Lung (tissue), 12 donors: Measurements from ENCODE around the gene OAS2. TPM values are rescaled to one million over a fixed set of nuclear protein-coding genes. Genes with fewer than 3 reads are reported as not detected.

Experiments used
- ATAC-seq: fragments of 200-7000 bp; cut with Tn5 transposase; one replicate; pipeline ENCODE4 v1.9.1; 2020; ENCODE audit warnings: moderate number of reproducible peaks; ENCODE audit not compliant: insufficient read depth, low FRiP score
- DNase-seq, 3 donors: peaks; one replicate each; pipeline ENCODE4 v3.0.0-alpha.2; 2013 to 2017
- H3K27ac ChIP-seq, 2 donors: one replicate each; pipeline ENCODE4 v1.5.1; 2013; ENCODE audit warnings: mild to moderate bottlenecking in 2 of 2, moderate library complexity in 2 of 2, control low read depth in 1 of 2, inconsistent platforms in 1 of 2, low read depth in 1 of 2, low read length in 1 of 2
- H3K27me3 ChIP-seq, 3 donors: one replicate each; pipeline ENCODE4 v1.5.1; 2013; ENCODE audit warnings: low read length in 2 of 3; ENCODE audit not compliant: control insufficient read depth in 3 of 3, insufficient read depth in 3 of 3
- H3K36me3 ChIP-seq, 4 donors: one replicate each; pipeline ENCODE4 v1.5.1; 2013; ENCODE audit warnings: low read length in 4 of 4, mild to moderate bottlenecking in 1 of 4, moderate library complexity in 1 of 4; ENCODE audit not compliant: control insufficient read depth in 4 of 4, insufficient read depth in 4 of 4
- H3K4me1 ChIP-seq, 5 donors: one replicate each; pipeline ENCODE4 v1.5.1; 2013; ENCODE audit warnings: low read length in 5 of 5, mild to moderate bottlenecking in 2 of 5, moderate library complexity in 1 of 5; ENCODE audit not compliant: control insufficient read depth in 5 of 5, insufficient read depth in 5 of 5
- H3K4me3 ChIP-seq: one replicate; pipeline ENCODE4 v1.5.1; 2013; ENCODE audit warnings: mild to moderate bottlenecking, control low read depth, moderate library complexity
- H3K9ac ChIP-seq, 2 donors: one replicate each; pipeline ENCODE4 v1.5.1; 2013; ENCODE audit warnings: low read length in 2 of 2, control low read depth in 1 of 2; ENCODE audit not compliant: insufficient read depth in 1 of 2
- H3K9me3 ChIP-seq, 4 donors: one replicate each; pipeline ENCODE4 v1.5.1; 2013; ENCODE audit warnings: low read length in 3 of 4, mild to moderate bottlenecking in 1 of 4, moderate library complexity in 1 of 4; ENCODE audit not compliant: control insufficient read depth in 4 of 4, insufficient read depth in 3 of 4
- WGBS, 2 donors: extraction: QIAGEN DNeasy Blood & Tissue Kit; methylation state at CpG; one replicate each; pipeline ENCODE4 v1.1.7; 2013; 5-methylcytosine and 5-hydroxymethylcytosine counted together
- polyA plus RNA-seq, 2 donors: library from polyadenylated mRNA; stranded (reverse); fragments of 200-250 nt; gene quantifications; one replicate each; pipeline ENCODE4 v1.2.1, GENCODE V29; 2013
- total RNA-seq, 2 donors: library from RNA; depleted of rRNA in 1 of 2; stranded (reverse); fragments of >200 nt in 1 of 2; gene quantifications; one replicate each; pipeline ENCODE4 v1.2.1, GENCODE V29; 2014 to 2021
- TF ChIP-seq, protein P1 (sequence below): IDR thresholded peaks from 2 replicates; pipeline ENCODE4 v1.5.1; 2012; ENCODE audit warnings: mild to moderate bottlenecking; ENCODE audit errors: control extremely low read depth, extremely low read depth
- donor health status: control.
- donor health status: control.
- donor health status: Bipolar disorder and iron deficiency.
- donor health status: healthy.
- donor health status: DM: yes; HTN: yes; CAD: no.

OAS2 gene
- total and polyA plus RNA-seq, 4 donors = 9.8 to 25.9 (median 16.1) TPM

DNA sequence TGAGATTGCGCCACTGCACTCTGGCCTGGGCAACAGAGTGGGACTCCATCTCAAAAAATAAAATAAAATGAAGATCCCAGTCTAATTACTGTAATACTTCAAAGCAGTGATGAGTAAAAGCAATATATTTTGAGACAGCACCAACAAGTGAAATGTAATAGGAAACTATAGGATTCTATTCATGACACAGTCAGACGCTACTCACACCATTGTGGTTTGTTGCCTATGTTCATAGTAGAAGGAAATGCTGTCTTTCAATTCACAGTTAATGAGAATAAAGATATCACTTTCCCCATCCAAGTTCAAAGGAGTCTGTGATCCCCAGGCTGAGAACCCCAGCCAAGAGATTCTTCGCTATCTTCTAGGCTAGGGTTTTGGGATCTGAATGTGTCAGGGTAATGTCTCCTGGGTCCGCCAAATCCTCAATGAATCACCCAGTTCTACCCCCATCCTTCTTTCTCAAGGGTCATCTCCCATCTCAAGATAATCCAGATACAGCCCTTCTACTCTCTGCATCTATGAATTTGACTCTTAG is 61.7 kb downstream of the OAS2 start:
- Histone ChIP-seq H3K4me3 (no peak overlapping the region), H3K9me3 (peaks cover 0 to 2% (median 0%) of the 10 kb centered on the region in 4 donors), H3K4me1 (peaks cover 0 to 2% (median 0%) of the 10 kb centered on the region in 5 donors), H3K9ac (no peak overlapping the region), H3K27me3 (peaks cover 0 to 3% (median 0%) of the 10 kb centered on the region in 3 donors), H3K27ac (peak overlapping the region in 1 of 2 donors; percentile 45), H3K36me3 (no peaks in the 10 kb centered on the region)
- DNase-seq (no peak), ATAC-seq (no peak)
- WGBS, 2 donors = 63 to 70% methylated on average over 4 of the region's 4 CpGs
- TF ChIP-seq, protein P1, sequence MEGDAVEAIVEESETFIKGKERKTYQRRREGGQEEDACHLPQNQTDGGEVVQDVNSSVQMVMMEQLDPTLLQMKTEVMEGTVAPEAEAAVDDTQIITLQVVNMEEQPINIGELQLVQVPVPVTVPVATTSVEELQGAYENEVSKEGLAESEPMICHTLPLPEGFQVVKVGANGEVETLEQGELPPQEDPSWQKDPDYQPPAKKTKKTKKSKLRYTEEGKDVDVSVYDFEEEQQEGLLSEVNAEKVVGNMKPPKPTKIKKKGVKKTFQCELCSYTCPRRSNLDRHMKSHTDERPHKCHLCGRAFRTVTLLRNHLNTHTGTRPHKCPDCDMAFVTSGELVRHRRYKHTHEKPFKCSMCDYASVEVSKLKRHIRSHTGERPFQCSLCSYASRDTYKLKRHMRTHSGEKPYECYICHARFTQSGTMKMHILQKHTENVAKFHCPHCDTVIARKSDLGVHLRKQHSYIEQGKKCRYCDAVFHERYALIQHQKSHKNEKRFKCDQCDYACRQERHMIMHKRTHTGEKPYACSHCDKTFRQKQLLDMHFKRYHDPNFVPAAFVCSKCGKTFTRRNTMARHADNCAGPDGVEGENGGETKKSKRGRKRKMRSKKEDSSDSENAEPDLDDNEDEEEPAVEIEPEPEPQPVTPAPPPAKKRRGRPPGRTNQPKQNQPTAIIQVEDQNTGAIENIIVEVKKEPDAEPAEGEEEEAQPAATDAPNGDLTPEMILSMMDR = no peak

DNA sequence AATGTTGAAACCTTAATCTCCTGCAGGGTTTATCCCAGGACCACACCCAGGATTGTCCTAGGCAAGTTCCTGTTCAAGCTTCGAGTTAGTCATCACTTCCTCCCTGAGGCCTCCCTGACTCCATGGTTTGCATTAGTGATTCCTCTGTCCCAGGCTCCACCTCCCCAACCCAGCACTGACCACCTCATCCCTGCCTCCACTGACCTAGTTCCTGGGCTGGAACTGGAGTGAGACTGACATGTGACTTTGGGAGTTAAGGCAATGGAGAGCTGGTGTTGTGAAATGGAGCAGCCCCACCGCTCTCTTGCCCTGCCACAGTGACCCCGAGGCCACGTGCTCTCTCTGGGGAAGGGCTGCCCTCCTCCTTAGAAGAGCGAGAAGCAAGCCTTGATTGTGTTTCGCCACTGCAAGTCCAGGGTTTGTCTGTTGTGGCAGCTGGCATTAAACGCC is 62.4 kb downstream of the OAS2 start:
- TF ChIP-seq, protein P1 = no peak

DNA sequence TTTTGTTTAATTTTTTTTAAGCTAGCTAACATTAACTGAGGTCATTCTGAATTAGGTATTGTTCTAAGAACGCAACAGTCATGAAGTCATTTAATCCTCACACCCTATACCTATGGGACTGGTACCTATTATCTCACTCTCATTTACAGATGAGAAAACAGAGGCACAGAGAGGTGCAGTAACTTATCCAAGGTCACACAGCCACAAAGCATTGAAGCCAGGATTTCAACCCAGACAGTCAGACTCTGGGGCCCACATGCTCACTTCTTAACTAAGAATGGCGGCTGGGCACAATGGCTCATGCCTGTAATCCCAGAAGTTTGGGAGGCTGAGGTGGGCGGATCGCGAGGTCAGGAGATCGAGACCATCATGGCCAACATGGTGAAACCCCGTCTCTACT is 63.2 kb downstream of the OAS2 start:
- H3K9ac ChIP-seq = no peak overlapping the region
- H3K4me1 ChIP-seq = peaks cover 0 to 2% (median 0%) of the 10 kb centered on the region in 5 donors
- H3K4me3 ChIP-seq = no peak overlapping the region
- ATAC-seq (no peak), DNase-seq (no peak)
- H3K9me3 ChIP-seq = peaks cover 0 to 2% (median 0%) of the 10 kb centered on the region in 4 donors
- peaks cover 0 to 8% (median 4%) of the 10 kb centered on the region in 3 donors for H3K27me3 ChIP-seq
- 89 to 98% methylated on average over 7 of the region's 7 CpGs for WGBS, 2 donors
- no peaks in the 10 kb centered on the region for H3K36me3 ChIP-seq
- H3K27ac ChIP-seq = no peak overlapping the region
- TF ChIP-seq, protein P1 = no peak

More for the DNA sequence above, 62.4 kb downstream of the OAS2 start:
- Histone ChIP-seq H3K9me3 (peaks cover 0 to 2% (median 0%) of the 10 kb centered on the region in 4 donors), H3K9ac (no peak overlapping the region), H3K36me3 (no peaks in the 10 kb centered on the region), H3K4me3 (no peak overlapping the region), H3K27me3 (peaks cover 0 to 4% (median 4%) of the 10 kb centered on the region in 3 donors), H3K4me1 (peaks cover 0 to 2% (median 0%) of the 10 kb centered on the region in 5 donors), H3K27ac (no peak overlapping the region)
- DNase-seq = no peak
- peak; percentile 79 for ATAC-seq
- 27 to 45% methylated on average over 7 of the region's 7 CpGs for WGBS, 2 donors

DNA sequence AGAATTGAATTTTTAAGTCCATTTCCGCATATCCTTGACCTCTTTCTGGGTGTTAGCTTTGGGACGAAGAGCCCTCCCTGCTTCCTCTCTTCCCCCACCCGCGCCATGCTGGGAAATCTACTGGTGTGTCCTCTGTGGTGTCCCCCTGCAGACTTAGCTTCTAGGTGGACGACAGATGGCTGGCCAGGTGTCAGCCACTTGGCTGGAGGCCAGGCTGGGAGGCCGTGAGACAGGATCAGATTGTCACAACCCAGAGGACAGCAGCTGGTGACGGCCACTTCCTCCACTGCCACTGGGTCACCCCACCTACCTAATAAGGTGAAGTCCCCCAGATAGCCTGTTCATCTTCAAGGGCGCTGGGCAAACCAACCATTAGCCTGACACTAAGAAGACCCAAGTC is 64.9 kb downstream of the OAS2 start:
- peaks cover 0 to 2% (median 0%) of the 10 kb centered on the region in 4 donors for H3K9me3 ChIP-seq
- H3K4me3 ChIP-seq = no peak overlapping the region
- WGBS, 2 donors = 74 to 77% methylated on average over 8 of the region's 8 CpGs
- no peak overlapping the region for H3K9ac ChIP-seq
- TF ChIP-seq, protein P1 = no peak
- no peak overlapping the region for H3K27ac ChIP-seq
- peak in 1 of 3 donors; percentile 13 for DNase-seq
- no peak for ATAC-seq
- peaks cover 0 to 9% (median 4%) of the 10 kb centered on the region in 3 donors for H3K27me3 ChIP-seq
- H3K36me3 ChIP-seq = no peaks in the 10 kb centered on the region
- H3K4me1 ChIP-seq = peaks cover 0 to 2% (median 0%) of the 10 kb centered on the region in 5 donors
